ENCODE measurements around the gene PTPN4.

DNA sequence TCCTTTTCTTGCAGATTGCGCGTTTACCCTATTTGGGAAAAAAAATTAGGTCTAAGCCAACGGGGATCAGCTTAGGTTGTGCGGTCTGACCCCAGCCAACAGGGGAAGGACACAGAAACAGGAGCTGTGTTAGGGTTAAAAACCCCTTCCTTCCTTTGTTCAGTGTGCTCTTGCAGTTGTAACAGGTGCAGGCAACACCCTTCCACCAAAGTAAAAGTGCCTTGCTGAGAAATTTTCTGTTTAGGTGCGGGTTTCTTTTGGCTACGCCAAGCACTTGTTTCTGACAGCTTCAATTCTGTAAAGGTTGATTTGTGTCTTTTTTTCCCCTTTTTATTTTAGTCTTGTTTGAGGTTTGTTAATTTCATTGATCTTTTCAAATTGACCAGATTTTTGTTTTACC, 92.5 kb downstream of the PTPN4 start:
- TF ChIP-seq ZNF274 (CRISPR knock-in tag; IDR thresholded peaks at IDR 0.05), result no peak
- no peak for TF ChIP-seq MTF1 (CRISPR knock-in tag; IDR thresholded peaks at IDR 0.05)
- no peak for TF ChIP-seq RNF2 (conservative IDR thresholded peaks at IDR 0.05; ENCODE audit: low read depth)
- TF ChIP-seq CTCF (CRISPR knock-in tag; IDR thresholded peaks at IDR 0.05), result no peak
- no peak for TF ChIP-seq ZNF20 (CRISPR knock-in tag; IDR thresholded peaks at IDR 0.05)
- TF ChIP-seq ZNF720 (CRISPR knock-in tag; IDR thresholded peaks at IDR 0.05), result no peak

All from HepG2 (cell line).